ENCODE results near the gene DHRS3.

The DHRS3 gene

DNA sequence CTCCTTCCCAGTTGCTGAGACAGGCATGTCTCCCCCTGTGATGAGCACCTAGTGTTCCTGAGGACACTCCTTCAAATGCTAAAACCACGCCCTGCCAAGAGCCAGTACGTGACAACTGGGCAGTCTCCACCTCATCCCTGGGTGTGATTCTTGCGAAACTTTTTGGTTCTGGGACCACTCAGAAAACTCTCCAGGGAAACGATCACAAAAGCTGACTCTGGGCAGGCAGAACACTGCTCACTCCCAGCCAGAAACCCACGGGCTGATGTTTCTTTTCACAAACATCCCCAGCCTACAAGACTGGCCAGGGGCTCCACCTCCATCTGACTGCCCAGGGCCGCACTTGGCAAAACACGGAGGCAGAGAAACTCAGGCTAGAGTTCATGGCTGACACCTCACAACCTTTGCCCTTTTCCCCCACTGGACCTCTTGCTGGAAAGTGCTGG, 24.4 kb downstream of the DHRS3 start:
- no peak overlapping the region for H3K4me3 ChIP-seq (replicated peaks in 1 of 2; ENCODE audit: low read depth in 2 of 2, low read length in 2 of 2)
- peak; percentile 77 to 81 for DNase-seq (ENCODE audit: low read depth in 2 of 2)
- TF ChIP-seq CTCF (IDR thresholded peaks at IDR 0.05; ENCODE audit: low read depth, low read length): no peak

DNA sequence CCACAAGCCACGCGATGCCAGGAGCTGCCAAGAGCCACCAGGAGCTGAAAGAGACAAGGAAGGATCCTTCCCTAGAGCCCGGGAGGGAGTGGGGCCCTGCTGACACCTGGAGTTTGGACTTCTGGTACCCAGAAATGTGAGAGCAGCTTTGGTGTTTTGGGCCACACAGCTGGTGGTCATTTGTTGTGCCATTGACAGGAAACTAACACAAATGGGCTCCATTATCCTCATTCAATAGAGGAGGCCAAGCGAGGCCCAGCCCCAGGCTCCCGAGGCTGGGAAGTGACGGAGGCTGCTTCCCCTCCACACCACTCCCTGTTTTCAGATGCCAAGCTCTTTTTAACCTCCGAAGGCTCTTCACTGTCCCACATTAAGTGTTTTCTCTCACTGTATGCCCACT, 25.5 kb downstream of the DHRS3 start:
- no peak for DNase-seq (ENCODE audit: low read depth in 2 of 2)
- no peak overlapping the region for H3K4me3 ChIP-seq (replicated peaks in 1 of 2; ENCODE audit: low read depth in 2 of 2, low read length in 2 of 2)
- TF ChIP-seq CTCF (IDR thresholded peaks at IDR 0.05; ENCODE audit: low read depth, low read length): no peak

- no peak for TF ChIP-seq CTCF (IDR thresholded peaks at IDR 0.05; ENCODE audit: low read depth, low read length)
- no peak for DNase-seq (ENCODE audit: low read depth in 2 of 2)
- H3K4me3 ChIP-seq (replicated peaks in 1 of 2; ENCODE audit: low read depth in 2 of 2, low read length in 2 of 2): no peak overlapping the region
Observed at GRCh38 chr1:12591267-12591938, 26.6 kb downstream of the DHRS3 start.

DNA sequence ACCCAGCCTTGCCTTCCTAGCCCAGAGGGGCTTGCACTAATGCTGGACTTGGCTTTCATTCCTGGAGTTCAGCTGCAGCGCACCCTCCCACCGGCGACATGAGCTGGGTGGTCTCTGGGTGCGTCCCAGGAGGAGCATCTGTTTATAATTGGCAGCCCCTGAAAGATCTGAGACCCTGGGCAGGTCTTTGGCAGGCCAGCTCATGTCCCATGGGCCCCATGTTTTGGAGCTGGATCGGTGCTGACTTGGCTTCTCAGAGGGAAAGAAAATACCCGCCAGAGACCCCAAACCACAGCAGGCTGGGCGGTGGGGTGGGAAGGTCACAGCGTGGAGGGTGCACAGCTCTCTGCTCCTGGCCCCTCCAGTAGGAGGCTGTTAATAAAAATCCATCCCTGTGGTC, 29.3 kb downstream of the DHRS3 start:
- H3K4me3 ChIP-seq (replicated peaks in 1 of 2; ENCODE audit: low read depth in 2 of 2, low read length in 2 of 2): no peak overlapping the region
- no peak for DNase-seq (ENCODE audit: low read depth in 2 of 2)
- TF ChIP-seq CTCF (IDR thresholded peaks at IDR 0.05; ENCODE audit: low read depth, low read length): no peak

- DNase-seq (ENCODE audit: low read depth in 2 of 2): peak in 1 of 2 donors; percentile 56
- TF ChIP-seq CTCF (IDR thresholded peaks at IDR 0.05; ENCODE audit: low read depth, low read length): no peak
- no peak overlapping the region for H3K4me3 ChIP-seq (replicated peaks in 1 of 2; ENCODE audit: low read depth in 2 of 2, low read length in 2 of 2)
Observed at GRCh38 chr1:12587981-12588640, 29.9 kb downstream of the DHRS3 start.

DNA sequence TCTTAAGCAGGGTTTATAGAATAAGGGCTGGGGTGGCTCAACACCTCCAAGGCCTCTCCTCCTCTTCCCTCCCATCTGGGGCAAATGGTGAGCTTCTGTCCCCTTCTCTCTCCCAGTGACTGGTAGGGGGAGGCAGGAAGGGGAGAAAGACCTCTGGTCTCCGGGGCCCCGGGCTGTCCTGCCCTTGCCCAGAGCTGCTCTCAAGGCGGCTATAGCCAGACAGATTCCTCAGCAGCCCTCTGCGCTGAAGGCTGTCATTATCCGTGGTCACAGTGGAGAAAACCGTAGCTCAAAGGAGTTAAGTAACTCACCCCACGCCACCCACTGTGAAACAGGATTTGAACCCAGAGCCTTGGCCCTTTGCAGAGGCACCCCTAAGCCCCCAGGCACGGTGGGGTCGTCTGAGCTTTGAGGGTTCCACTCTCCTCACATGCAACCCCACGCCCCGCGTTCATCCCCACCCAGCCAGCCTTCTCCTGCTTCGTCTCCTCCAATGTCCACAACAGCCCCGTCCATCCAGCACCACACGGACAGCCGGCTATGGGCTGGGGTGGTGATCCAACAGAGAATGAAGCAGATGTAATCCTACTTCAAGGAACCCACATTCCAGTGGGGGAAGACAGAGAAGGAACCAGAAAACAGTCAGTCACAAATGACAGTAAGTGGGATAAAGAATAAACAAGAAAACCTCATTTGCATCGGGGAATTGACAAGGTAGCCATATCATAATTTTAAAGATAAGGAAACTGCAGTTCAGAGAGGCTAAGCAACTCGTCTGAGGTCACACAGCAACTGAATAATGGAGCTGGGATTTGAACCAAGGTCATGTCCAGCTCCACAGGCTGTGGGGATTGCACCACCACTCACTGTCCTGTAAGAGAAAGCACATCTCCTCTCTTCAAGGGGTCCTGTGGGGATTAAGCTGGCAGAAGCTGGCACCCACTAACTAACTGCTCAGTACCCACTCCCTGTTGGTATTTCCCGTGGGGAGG, 31.8 kb downstream of the DHRS3 start:
- H3K4me3 ChIP-seq (replicated peaks in 1 of 2; ENCODE audit: low read depth in 2 of 2, low read length in 2 of 2): no peak overlapping the region
- no peak for DNase-seq (ENCODE audit: low read depth in 2 of 2)
- TF ChIP-seq CTCF (IDR thresholded peaks at IDR 0.05; ENCODE audit: low read depth, low read length): no peak

All from cardiac fibroblast (primary cell).